ENCODE data around the gene HSPG2. TPM values are rescaled to one million over a fixed set of nuclear protein-coding genes. Genes with fewer than 3 reads are reported as not detected.

The HSPG2 gene
- total and polyA plus RNA-seq, 2 donors (not counting 1 experiment from before 2014, with no cell fraction given) = 2.0 to 4.5 TPM

GRCh38 chr1:21903638-21904453, 33.3 kb downstream of the HSPG2 start:
- Histone ChIP-seq H3K4me3 (ENCODE audit: control extremely low read depth in 1 of 5, extremely low read depth in 1 of 5, insufficient read depth in 1 of 5, low read depth in 2 of 5, low read length in 4 of 5) (no peak overlapping the region), H3K9ac (ENCODE audit: low read length) (no peak overlapping the region), H4K20me1 (ENCODE audit: control insufficient read depth, insufficient read depth, low read length, poor library complexity, severe bottlenecking) (no peaks in the 10 kb centered on the region), H3K79me2 (ENCODE audit: control insufficient read depth, insufficient read depth, low read length) (no peaks in the 10 kb centered on the region), H3K27me3 (replicated peaks in 1 of 4; ENCODE audit: control extremely low read depth in 1 of 4, control insufficient read depth in 3 of 4, insufficient read depth in 4 of 4, low read length in 3 of 4) (no peaks in the 10 kb centered on the region), H3K36me3 (replicated peaks in 1 of 2; ENCODE audit: control extremely low read depth in 1 of 2, control insufficient read depth in 1 of 2, extremely low read depth in 1 of 2, insufficient read depth in 2 of 2, low read length in 1 of 2) (no peaks in the 10 kb centered on the region), H2AFZ (ENCODE audit: insufficient read depth, low read depth, low read length, poor library complexity, severe bottlenecking) (no peak overlapping the region), H3K27ac (ENCODE audit: low read length in 2 of 2) (no peak overlapping the region), H3K9me3 (ENCODE audit: control extremely low read depth in 1 of 3, control insufficient read depth in 2 of 3, insufficient read depth in 1 of 3, low read length in 2 of 3) (no peaks in the 10 kb centered on the region), H3K4me1 (ENCODE audit: control insufficient read depth in 2 of 2, insufficient read depth in 2 of 2, low read length in 2 of 2) (peaks cover 0 to under 1% of the 10 kb centered on the region in 2 donors), H3K4me2 (replicated peaks; ENCODE audit: low read depth, low read length, poor library complexity, severe bottlenecking) (no peak overlapping the region)
- ATAC-seq (ENCODE audit: low read depth) (no peak), DNase-seq (no peak)
- TF ChIP-seq, protein P1, sequence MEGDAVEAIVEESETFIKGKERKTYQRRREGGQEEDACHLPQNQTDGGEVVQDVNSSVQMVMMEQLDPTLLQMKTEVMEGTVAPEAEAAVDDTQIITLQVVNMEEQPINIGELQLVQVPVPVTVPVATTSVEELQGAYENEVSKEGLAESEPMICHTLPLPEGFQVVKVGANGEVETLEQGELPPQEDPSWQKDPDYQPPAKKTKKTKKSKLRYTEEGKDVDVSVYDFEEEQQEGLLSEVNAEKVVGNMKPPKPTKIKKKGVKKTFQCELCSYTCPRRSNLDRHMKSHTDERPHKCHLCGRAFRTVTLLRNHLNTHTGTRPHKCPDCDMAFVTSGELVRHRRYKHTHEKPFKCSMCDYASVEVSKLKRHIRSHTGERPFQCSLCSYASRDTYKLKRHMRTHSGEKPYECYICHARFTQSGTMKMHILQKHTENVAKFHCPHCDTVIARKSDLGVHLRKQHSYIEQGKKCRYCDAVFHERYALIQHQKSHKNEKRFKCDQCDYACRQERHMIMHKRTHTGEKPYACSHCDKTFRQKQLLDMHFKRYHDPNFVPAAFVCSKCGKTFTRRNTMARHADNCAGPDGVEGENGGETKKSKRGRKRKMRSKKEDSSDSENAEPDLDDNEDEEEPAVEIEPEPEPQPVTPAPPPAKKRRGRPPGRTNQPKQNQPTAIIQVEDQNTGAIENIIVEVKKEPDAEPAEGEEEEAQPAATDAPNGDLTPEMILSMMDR (IDR thresholded peaks at IDR 0.05) = no peak
- TF ChIP-seq EZH2 (IDR thresholded peaks at IDR 0.05; ENCODE audit: borderline replicate concordance, insufficient read depth, low read depth, low read length, poor library complexity, severe bottlenecking) = no peak
- Mint-ChIP-seq H3K4me3 (no peak overlapping the region), H3K9me3 (ENCODE audit: insufficient read depth) (no peaks in the 10 kb centered on the region), H3K27me3 (peaks cover 14% of the 10 kb centered on the region), H3K4me1 (peaks cover 2% of the 10 kb centered on the region), H3K27ac (no peak overlapping the region)
- intact Hi-C loops (cut with micrococcal nuclease) = no loop called here
- POLR2A ChIA-PET = no interaction called here
- 78% methylated on average over 26 of the region's 26 CpGs for WGBS (ENCODE audit: insufficient coverage)
- CTCF ChIA-PET = no interaction called here

Data from B cell (primary cell).